ENCODE results near the gene ATP2C1. TPM values are rescaled to one million over a fixed set of nuclear protein-coding genes. Genes with fewer than 3 reads are reported as not detected.
A peak's percentile ranks its signal among the peaks of the same experiment; 100 is the strongest.

ATP2C1 gene
- total and polyA plus RNA-seq, 2 experiments from 2014 or later, result 28.1 to 75.7 TPM

GRCh38 chr3:130906374-130906995, 12.6 kb downstream of the ATP2C1 start:
- ATAC-seq, result no peak
- Mint-ChIP-seq H3K36me3 (ENCODE audit: low read depth) (peaks cover 2% of the 10 kb centered on the region; the same call in 2 of the 3 replicates), H3K27ac (peak overlapping the region; percentile 10; the same call in 1 of the 2 replicates), H3K27me3 (ENCODE audit: insufficient read depth, low read depth, poor library complexity) (no peaks in the 10 kb centered on the region), H3K4me3 (no peak overlapping the region), H3K4me1 (peaks cover 9% of the 10 kb centered on the region), H3K9me3 (peaks cover 2% of the 10 kb centered on the region; the same call in 2 of the 3 replicates)
- Histone ChIP-seq H2AFZ (no peak overlapping the region), H3K9me2 (ENCODE audit: insufficient read depth) (no peaks in the 10 kb centered on the region), H3K27me3 (ENCODE audit: insufficient read depth) (no peaks in the 10 kb centered on the region), H3K79me2 (replicated peaks; ENCODE audit: insufficient read depth) (peaks cover 90% of the 10 kb centered on the region), H3F3A (replicated peaks; ENCODE audit: low read depth) (no peaks in the 10 kb centered on the region), H4K20me1 (replicated peaks; ENCODE audit: insufficient read depth) (peaks cover 30% of the 10 kb centered on the region), H3K4me2 (no peak overlapping the region), H3K27ac (ENCODE audit: low read depth) (no peak overlapping the region), H3K4me3 (no peak overlapping the region), H3K4me1 (ENCODE audit: insufficient read depth) (peaks cover 11% of the 10 kb centered on the region), H3K36me3 (ENCODE audit: insufficient read depth) (no peaks in the 10 kb centered on the region)
- TF ChIP-seq CTCF (conservative IDR thresholded peaks at IDR 0.05; ENCODE audit: low read depth in 2 of 2) (no peak), ZNF331 (CRISPR knock-in tag; IDR thresholded peaks at IDR 0.05; ENCODE audit: low read depth) (no peak), CREB1 (CRISPR knock-in tag; IDR thresholded peaks at IDR 0.05; ENCODE audit: low read depth) (no peak)
- TF ChIP-seq, protein P1, sequence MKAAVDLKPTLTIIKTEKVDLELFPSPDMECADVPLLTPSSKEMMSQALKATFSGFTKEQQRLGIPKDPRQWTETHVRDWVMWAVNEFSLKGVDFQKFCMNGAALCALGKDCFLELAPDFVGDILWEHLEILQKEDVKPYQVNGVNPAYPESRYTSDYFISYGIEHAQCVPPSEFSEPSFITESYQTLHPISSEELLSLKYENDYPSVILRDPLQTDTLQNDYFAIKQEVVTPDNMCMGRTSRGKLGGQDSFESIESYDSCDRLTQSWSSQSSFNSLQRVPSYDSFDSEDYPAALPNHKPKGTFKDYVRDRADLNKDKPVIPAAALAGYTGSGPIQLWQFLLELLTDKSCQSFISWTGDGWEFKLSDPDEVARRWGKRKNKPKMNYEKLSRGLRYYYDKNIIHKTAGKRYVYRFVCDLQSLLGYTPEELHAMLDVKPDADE (IDR thresholded peaks at IDR 0.05), result no peak
- no peak for DNase-seq (ENCODE audit: low spot score)

- Histone ChIP-seq H3K9me2 (ENCODE audit: insufficient read depth) (no peaks in the 10 kb centered on the region), H3K27me3 (ENCODE audit: insufficient read depth) (no peaks in the 10 kb centered on the region), H3K27ac (ENCODE audit: low read depth) (no peak overlapping the region), H3K36me3 (ENCODE audit: insufficient read depth) (no peaks in the 10 kb centered on the region), H3K4me1 (ENCODE audit: insufficient read depth) (peaks cover 5% of the 10 kb centered on the region; the same call in 1 of the 2 replicates), H4K20me1 (replicated peaks; ENCODE audit: insufficient read depth) (peaks cover 25% of the 10 kb centered on the region; the same call in 1 of the 2 replicates), H3K4me3 (no peak overlapping the region), H3F3A (replicated peaks; ENCODE audit: low read depth) (no peaks in the 10 kb centered on the region), H3K79me2 (replicated peaks; ENCODE audit: insufficient read depth) (peaks cover 85% of the 10 kb centered on the region), H2AFZ (no peak overlapping the region), H3K4me2 (no peak overlapping the region)
- no peak overlapping the region for H3K4me3 Mint-ChIP-seq
- H3K9me3 Mint-ChIP-seq, result peaks cover 3% of the 10 kb centered on the region; the same call in 2 of the 3 replicates
- peaks cover 4% of the 10 kb centered on the region; the same call in 2 of the 3 replicates for H3K36me3 Mint-ChIP-seq (ENCODE audit: low read depth)
- ATAC-seq (no peak), DNase-seq (ENCODE audit: low spot score) (no peak)
- H3K27me3 Mint-ChIP-seq (ENCODE audit: insufficient read depth, low read depth, poor library complexity), result no peaks in the 10 kb centered on the region
- no peak overlapping the region for H3K27ac Mint-ChIP-seq
- H3K4me1 Mint-ChIP-seq, result peaks cover 4% of the 10 kb centered on the region; the same call in 2 of the 3 replicates
- TF ChIP-seq EZH2 (IDR thresholded peaks at IDR 0.05; ENCODE audit: low read depth, unreplicated experiment), result no peak
- TF ChIP-seq CTCF (conservative IDR thresholded peaks at IDR 0.05; ENCODE audit: low read depth in 2 of 2), result no peak
- no peak for TF ChIP-seq POLR2AphosphoS5 (IDR thresholded peaks at IDR 0.05; ENCODE audit: low read depth)
- TF ChIP-seq, protein P2, sequence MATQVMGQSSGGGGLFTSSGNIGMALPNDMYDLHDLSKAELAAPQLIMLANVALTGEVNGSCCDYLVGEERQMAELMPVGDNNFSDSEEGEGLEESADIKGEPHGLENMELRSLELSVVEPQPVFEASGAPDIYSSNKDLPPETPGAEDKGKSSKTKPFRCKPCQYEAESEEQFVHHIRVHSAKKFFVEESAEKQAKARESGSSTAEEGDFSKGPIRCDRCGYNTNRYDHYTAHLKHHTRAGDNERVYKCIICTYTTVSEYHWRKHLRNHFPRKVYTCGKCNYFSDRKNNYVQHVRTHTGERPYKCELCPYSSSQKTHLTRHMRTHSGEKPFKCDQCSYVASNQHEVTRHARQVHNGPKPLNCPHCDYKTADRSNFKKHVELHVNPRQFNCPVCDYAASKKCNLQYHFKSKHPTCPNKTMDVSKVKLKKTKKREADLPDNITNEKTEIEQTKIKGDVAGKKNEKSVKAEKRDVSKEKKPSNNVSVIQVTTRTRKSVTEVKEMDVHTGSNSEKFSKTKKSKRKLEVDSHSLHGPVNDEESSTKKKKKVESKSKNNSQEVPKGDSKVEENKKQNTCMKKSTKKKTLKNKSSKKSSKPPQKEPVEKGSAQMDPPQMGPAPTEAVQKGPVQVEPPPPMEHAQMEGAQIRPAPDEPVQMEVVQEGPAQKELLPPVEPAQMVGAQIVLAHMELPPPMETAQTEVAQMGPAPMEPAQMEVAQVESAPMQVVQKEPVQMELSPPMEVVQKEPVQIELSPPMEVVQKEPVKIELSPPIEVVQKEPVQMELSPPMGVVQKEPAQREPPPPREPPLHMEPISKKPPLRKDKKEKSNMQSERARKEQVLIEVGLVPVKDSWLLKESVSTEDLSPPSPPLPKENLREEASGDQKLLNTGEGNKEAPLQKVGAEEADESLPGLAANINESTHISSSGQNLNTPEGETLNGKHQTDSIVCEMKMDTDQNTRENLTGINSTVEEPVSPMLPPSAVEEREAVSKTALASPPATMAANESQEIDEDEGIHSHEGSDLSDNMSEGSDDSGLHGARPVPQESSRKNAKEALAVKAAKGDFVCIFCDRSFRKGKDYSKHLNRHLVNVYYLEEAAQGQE (IDR thresholded peaks at IDR 0.05; ENCODE audit: unreplicated experiment), result no peak
- no peak for TF ChIP-seq NANOG (IDR thresholded peaks at IDR 0.05; ENCODE audit: borderline replicate concordance)
- TF ChIP-seq ZNF114 (CRISPR knock-in tag; IDR thresholded peaks at IDR 0.05), result no peak
Measured at GRCh38 chr3:130907500-130907899, 13.6 kb downstream of the ATP2C1 start.

Measured in GM23338 (cell line).